ENCODE data around the gene CCDC88B.

GRCh38 chr11:64323373-64323772, 16.6 kb upstream of the CCDC88B start:
- no peak for TF ChIP-seq RELB (IDR thresholded peaks at IDR 0.05; ENCODE audit: low read depth)
- TF ChIP-seq E4F1 (IDR thresholded peaks at IDR 0.05; ENCODE audit: borderline replicate concordance, partially characterized antibody): no peak
- TF ChIP-seq EZH2 (IDR thresholded peaks at IDR 0.05; ENCODE audit: borderline replicate concordance, control insufficient read depth, low read depth, low read length): no peak
- TF ChIP-seq RCOR1 (conservative IDR thresholded peaks at IDR 0.05; ENCODE audit: low read depth, low read length): no peak
- no peak for TF ChIP-seq USF2 (IDR thresholded peaks at IDR 0.05; ENCODE audit: borderline replicate concordance, low read depth, low read length)
- no peak for TF ChIP-seq TCF12 (IDR thresholded peaks at IDR 0.05; ENCODE audit: low read depth, low read length)
- no peak for TF ChIP-seq SPI1 (IDR thresholded peaks at IDR 0.05; ENCODE audit: borderline replicate concordance, insufficient read depth, low read depth, low read length)
- TF ChIP-seq ZSCAN29 (IDR thresholded peaks at IDR 0.05): no peak
- TF ChIP-seq HDGF (IDR thresholded peaks at IDR 0.05): no peak
- TF ChIP-seq CBX5 (IDR thresholded peaks at IDR 0.05; ENCODE audit: low read depth): no peak
- no peak for TF ChIP-seq RFX5 (IDR thresholded peaks at IDR 0.05; ENCODE audit: low read depth, low read length)
- TF ChIP-seq RAD21 (IDR thresholded peaks at IDR 0.05; ENCODE audit: insufficient read depth, low read depth, low read length): no peak
- TF ChIP-seq SMC3 (IDR thresholded peaks at IDR 0.05; ENCODE audit: borderline replicate concordance, low read length): no peak
